ENCODE measurements around the gene MYOCD.
A peak's percentile ranks its signal among the peaks of the same experiment; 100 is the strongest.

Gene MYOCD

DNA sequence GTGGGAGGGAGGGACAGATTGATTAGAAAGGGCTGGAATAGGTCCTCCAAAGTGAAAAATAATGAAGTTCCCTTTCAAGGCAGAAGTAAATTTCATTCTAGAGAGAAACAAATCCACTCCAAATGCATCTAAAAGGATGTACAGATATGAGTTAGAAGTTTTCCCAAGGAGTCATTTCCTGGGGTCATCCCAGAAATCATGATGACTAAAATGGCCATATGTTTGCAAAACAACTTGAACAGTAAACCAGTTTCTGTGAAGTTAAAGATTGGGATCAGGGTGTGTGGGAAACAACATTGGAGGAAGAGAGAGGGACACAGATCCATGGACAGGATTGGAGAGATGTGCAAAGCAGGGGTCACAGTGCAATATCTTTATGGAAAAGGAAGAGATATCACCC is 91.1 kb downstream of the MYOCD start:
- no peak for DNase-seq (ENCODE audit: low spot score)

DNA sequence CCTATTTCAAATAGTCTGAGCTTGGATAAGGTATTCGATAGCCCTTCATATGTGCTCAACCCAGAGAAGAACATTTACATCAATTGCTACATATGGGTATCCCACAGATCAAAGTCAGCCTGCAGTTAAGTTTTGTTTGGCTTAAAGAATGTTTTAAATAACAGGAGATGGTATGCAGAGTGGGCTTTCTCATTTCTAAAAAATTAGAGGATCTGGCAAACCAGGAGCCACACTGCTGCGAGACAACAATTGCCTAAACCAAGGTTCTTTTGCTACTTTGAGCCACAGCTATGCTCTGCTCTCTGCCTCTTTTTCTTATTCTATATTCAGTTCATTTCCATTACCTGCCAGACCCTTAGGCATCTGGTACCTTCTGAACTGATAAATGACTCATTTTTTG is 93.4 kb downstream of the MYOCD start:
- DNase-seq (ENCODE audit: low spot score) = no peak

GRCh38 chr17:12765548-12765947 is 99.9 kb downstream of the MYOCD start:
- DNase-seq (ENCODE audit: low spot score) = no peak

- DNase-seq (ENCODE audit: low spot score) = no peak
Observed at GRCh38 chr17:12768255-12768654, 102.6 kb downstream of the MYOCD start.

- DNase-seq (ENCODE audit: low spot score) = no peak
Observed at GRCh38 chr17:12769981-12770380, 104.3 kb downstream of the MYOCD start.

DNA sequence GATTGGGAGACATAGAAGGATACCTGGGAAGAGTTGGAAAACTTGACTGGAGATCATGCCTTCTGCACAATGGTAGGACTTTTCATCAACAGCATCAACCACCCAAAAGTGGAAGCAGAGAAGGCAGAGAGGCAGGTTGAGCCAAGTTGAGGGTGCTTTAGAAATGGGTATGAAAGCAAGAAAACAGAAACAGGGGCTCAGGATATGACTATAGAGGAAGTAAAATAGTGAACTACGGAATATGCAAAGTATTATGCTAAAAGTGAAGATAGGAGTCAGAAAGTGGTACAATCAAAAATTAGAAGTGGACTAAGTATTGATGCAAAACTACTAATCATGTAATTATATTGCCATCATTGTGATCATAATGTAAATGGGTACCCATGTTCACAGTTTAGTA is 107.5 kb downstream of the MYOCD start:
- DNase-seq (ENCODE audit: low spot score) = no peak

- no peak for DNase-seq (ENCODE audit: low spot score)
Observed at GRCh38 chr17:12789075-12789480, 123.4 kb downstream of the MYOCD start.

DNA sequence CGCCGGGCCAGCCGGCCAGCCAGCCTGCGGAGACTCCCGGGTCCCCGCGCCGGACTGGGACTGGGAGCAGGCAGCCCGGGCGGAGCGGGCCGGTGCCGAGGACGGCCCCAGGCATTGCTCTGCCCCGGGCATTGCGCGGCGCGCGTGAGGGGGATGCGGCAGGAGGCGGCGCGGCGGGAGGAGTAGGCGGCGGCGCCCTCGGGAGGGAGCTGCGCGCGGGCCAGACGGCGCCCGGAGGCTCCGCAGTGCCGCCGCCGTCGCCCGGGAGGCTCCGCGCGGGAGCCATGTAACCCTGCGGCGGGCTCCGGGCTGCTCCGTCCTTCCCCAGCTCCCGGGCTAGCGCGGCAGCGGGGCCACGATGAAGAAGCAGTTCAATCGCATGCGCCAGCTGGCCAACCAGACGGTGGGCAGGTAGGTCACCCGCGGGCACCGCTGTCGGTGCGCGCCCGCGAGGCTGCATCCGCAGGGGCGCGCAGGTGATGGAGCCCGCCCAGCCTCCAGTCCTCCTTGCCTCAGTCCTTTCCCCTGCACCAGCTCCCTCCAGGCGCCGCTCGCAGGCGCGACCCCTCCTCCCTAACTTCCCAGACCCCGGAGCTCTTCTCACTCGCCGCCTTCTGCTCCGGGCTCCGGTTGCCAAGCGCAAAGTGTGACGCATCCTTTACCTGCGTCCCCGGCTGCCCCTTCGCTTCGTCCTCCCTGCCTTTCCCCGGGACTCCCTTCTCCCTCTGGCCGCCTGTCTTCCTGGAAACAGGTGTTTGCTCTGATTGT is 124.0 kb downstream of the MYOCD start, which contains the start of gene ARHGAP44:
Gene ARHGAP44, plus strand, starts transcription at position 18 of the 768 bp plus-strand sequence. Its CDS starts 341 bp downstream, at position 359.
- DNase-seq (ENCODE audit: low spot score) = peak; percentile 88

GRCh38 chr17:12790249-12791106 is 124.8 kb downstream of the MYOCD start:
- peak; percentile 31 for DNase-seq (ENCODE audit: low spot score)

- no peak for DNase-seq (ENCODE audit: low spot score)
Observed at GRCh38 chr17:12794919-12795532, 129.3 kb downstream of the MYOCD start.

DNA sequence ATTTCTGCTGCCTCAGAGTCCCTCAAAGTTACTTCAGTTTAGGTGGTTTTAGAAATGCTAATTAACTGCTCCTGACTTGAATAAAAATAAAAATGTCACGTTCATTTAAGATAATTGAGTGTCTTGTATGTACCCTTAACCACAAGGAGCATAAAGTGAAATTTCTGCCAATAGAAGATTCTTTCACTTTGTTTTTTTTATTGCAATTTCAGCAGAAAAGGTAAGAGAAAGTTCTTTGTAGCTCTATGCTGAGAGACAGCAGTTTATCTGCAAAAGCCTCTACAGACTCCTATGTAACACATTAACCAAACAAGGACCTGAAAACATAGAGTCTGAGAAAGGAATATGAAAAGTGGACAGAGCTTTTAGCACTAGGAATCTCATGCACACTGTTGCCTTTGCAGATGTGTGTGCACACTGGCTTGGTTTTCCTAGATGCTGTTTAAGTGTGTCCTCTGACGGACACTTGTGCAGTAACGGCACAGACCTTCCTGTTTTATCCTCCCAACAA is 135.2 kb downstream of the MYOCD start:
- no peak for DNase-seq (ENCODE audit: low spot score)

DNA sequence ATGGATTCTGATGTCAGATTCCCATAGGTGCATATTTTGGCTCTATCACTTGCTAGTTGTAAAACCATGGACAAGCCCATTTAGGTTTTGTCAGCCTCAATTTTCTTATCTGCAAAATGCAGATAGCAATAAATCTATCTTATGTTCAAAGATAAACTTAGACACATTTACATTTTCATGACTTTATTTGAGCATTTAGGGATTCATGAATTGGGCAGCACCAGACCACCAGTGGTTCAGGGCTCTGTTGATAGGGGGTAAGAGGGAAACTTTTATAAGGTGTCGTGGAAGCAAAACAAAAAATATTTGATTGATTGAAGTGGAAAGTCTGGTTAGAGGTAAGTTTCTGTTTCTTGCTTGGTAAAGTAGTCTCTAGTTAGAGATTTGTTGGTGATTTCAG is 140.9 kb downstream of the MYOCD start:
- no peak for DNase-seq (ENCODE audit: low spot score)

GRCh38 chr17:12808723-12809122 is 143.0 kb downstream of the MYOCD start:
- no peak for DNase-seq (ENCODE audit: low spot score)

- no peak for DNase-seq (ENCODE audit: low spot score)
Observed at GRCh38 chr17:12812877-12813276, 147.2 kb downstream of the MYOCD start.

DNA sequence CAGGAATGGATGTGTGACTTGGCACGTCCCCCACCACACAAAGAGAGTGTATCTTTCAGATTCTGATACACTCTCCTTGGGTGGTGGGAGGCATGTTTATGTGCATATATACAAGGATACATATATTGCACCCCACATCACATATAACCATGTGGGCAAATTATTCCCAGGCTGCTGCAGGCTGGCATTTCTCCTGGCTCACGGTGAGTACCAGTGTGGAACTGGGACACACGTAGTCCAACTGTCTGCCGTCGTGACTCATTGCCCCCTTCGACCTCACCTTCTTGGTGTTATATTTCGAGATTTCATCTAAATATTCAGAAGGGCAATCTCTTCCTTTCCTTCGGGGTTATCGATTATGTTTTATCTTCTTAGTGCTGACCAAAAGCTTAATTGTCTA is 148.0 kb downstream of the MYOCD start:
- DNase-seq (ENCODE audit: low spot score) = no peak

DNA sequence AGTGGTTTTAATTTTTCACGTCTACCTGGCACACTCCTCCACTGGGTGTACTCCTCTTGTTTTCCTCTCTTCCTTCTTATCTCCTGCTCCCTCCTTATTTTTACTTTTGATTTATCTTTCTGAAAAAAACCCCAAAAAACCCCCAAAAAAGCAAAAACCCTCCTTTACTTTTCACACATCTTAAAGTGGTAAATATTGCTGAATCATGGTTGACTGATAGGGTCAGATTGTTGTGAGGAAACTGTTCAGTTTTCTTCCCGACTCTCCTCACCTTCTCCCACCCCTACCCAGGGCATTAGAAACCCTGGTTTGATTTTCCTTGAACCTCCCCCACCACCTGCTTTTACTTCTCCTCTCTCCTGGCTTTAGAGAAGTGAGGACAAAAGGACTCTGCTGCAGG is 149.0 kb downstream of the MYOCD start:
- no peak for DNase-seq (ENCODE audit: low spot score)

DNA sequence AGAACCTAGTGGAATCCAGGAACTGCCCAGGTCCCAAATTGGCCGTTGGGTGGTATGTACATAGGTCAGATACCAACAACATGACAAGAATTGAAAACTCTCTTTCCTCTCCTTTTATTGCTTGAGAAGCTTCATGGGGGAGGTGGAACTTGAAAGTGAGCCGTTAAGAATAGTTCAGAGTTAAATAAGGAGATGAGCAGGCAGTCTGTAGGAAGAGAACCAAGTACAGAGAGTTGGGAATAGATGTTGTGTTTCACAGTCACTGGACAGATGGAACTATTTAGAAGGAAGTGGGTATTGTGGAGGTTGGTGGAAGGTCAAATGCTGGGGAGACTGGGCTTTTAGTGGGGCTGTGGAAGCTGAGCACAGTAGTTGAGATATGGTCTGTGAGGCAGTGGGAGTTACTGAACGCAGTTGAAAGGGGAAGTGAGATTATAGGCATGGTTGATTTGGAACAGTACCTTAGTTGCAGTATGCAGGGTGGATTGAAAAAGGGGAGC is 150.0 kb downstream of the MYOCD start:
- DNase-seq (ENCODE audit: low spot score) = no peak
